Measurements from ENCODE around the gene TAGAP. TPM values are rescaled to one million over a fixed set of nuclear protein-coding genes. Genes with fewer than 3 reads are reported as not detected.

Gene TAGAP
- total and polyA plus RNA-seq, 2 of the 8 experiments (the other 6 are each of a cell fraction or from before 2014, with no cell fraction given): not detected

GRCh38 chr6:159035891-159036290 lies 8.9 kb downstream of the TAGAP start:
- Histone ChIP-seq H2BK15ac (ENCODE audit: low read length) (no peak overlapping the region), H2BK20ac (ENCODE audit: low read length) (no peak overlapping the region), H3K23ac (ENCODE audit: insufficient read length) (no peak overlapping the region), H3K9me3 (ENCODE audit: insufficient read depth in 2 of 2, low read depth in 1 of 2, low read length in 1 of 2) (no peaks in the 10 kb centered on the region), H3K4me1 (replicated peaks in 1 of 4; ENCODE audit: control insufficient read depth in 3 of 4, insufficient read depth in 4 of 4, low read length in 3 of 4) (no peaks in the 10 kb centered on the region), H3K27me3 (replicated peaks in 1 of 4; ENCODE audit: control insufficient read depth in 3 of 4, extremely low read depth in 1 of 4, insufficient read depth in 3 of 4, low read length in 3 of 4) (no peaks in the 10 kb centered on the region), H2BK5ac (ENCODE audit: low read depth, low read length) (no peak overlapping the region), H2AFZ (ENCODE audit: low read length) (peak overlapping the region; percentile 36; the same call in 1 of the 2 replicates), H3K56ac (replicated peaks; ENCODE audit: insufficient read length, low read depth, low read length) (no peak overlapping the region), H3K79me2 (ENCODE audit: control insufficient read depth in 1 of 2, insufficient read depth in 2 of 2, low read length in 2 of 2) (no peaks in the 10 kb centered on the region), H3K23me2 (ENCODE audit: low read depth, low read length) (no peaks in the 10 kb centered on the region), H3K4me2 (ENCODE audit: insufficient read depth in 1 of 2, low read depth in 2 of 2, low read length in 2 of 2) (no peak overlapping the region), H2AK5ac (ENCODE audit: low read depth, low read length) (no peak overlapping the region), H3K36me3 (ENCODE audit: control insufficient read depth in 2 of 4, insufficient read depth in 4 of 4, low read length in 3 of 4) (no peaks in the 10 kb centered on the region), H3K14ac (ENCODE audit: insufficient read length) (no peak overlapping the region), H4K5ac (ENCODE audit: insufficient read length, low read depth, low read length) (no peak overlapping the region), H4K91ac (replicated peaks; ENCODE audit: insufficient read length, low read length) (no peak overlapping the region), H3K4me3 (ENCODE audit: extremely low read depth in 1 of 4, insufficient read depth in 2 of 4, low read depth in 3 of 4, low read length in 4 of 4) (no peak overlapping the region), H2BK120ac (replicated peaks; ENCODE audit: low read depth, low read length) (no peak overlapping the region), H3K4ac (replicated peaks; ENCODE audit: insufficient read length, low read depth, low read length) (no peak overlapping the region), H4K20me1 (replicated peaks in 1 of 2; ENCODE audit: control insufficient read depth in 1 of 2, insufficient read depth in 2 of 2, low read length in 2 of 2) (no peaks in the 10 kb centered on the region), H3K18ac (ENCODE audit: extremely low read depth, low read length) (no peak overlapping the region), H3K9ac (replicated peaks in 1 of 4; ENCODE audit: extremely low read depth in 1 of 4, low read depth in 3 of 4, low read length in 3 of 4) (no peak overlapping the region), H3K79me1 (ENCODE audit: low read depth, low read length) (no peaks in the 10 kb centered on the region), H4K8ac (ENCODE audit: extremely low read depth, insufficient read depth, low read length) (peak overlapping the region; percentile 41; the same call in 1 of the 2 replicates), H3K27ac (ENCODE audit: low read depth, low read length) (no peak overlapping the region), H2BK12ac (ENCODE audit: low read depth, low read length) (no peak overlapping the region)
- FAIRE-seq: no peak
- WGBS, 2 experiments (ENCODE audit: extremely low coverage in 1 of 2, insufficient coverage in 1 of 2, insufficient read length in 1 of 2, insufficient replicate concordance in 2 of 2, low coverage in 1 of 2, low lambda C conversion rate in 2 of 2, missing lambda C conversion rate in 1 of 2): 88% methylated on average over 17 of the region's 17 CpGs; no CpG with 5 or more reads in 1 of the 2 experiments
- no peak for DNase-seq (ENCODE audit: low read depth in 1 of 2, low spot score in 2 of 2)
- ChIA-PET POLR2A (ENCODE audit: partially characterized antibody) (interaction anchor here (1.5 kb wide), 1 partner anchor 9 kb away, joined by 3 read pairs; no protein-coding TSS in a partner anchor), CTCF (ENCODE audit: partially characterized antibody) (interaction anchor here (0.9 to 11.7 kb wide), 6 partner anchors 9 to 74 kb away, joined by 3 to 144 read pairs (median 4); partner anchors contain the start of gene TAGAP)
- TF ChIP-seq CHD2 (IDR thresholded peaks at IDR 0.05; ENCODE audit: low read length) (no peak), RNF2 (IDR thresholded peaks at IDR 0.05; ENCODE audit: borderline replicate concordance, low read depth, low read length, missing control alignments, poor library complexity, severe bottlenecking) (no peak), TAF7 (optimal IDR thresholded peaks at IDR 0.05; ENCODE audit: borderline replicate concordance, low read depth, low read length) (no peak), CBX8 (IDR thresholded peaks at IDR 0.05; ENCODE audit: borderline replicate concordance, low read depth, low read length) (no peak), POLR2A (IDR thresholded peaks at IDR 0.05; ENCODE audit: control extremely low read depth in 1 of 2, low read depth in 2 of 2, low read length in 2 of 2) (no peak), SIN3A (conservative IDR thresholded peaks at IDR 0.05 in 1 of 2, IDR thresholded peaks at IDR 0.05 in 1 of 2; ENCODE audit: low read depth in 1 of 2, low read length in 2 of 2) (no peak), TCF12 (IDR thresholded peaks at IDR 0.05; ENCODE audit: low read depth, low read length) (no peak), RBBP5 (IDR thresholded peaks at IDR 0.05; ENCODE audit: borderline replicate concordance, low read depth, low read length) (no peak), YY1 (IDR thresholded peaks at IDR 0.05; ENCODE audit: low read depth, low read length) (no peak), PHF8 (conservative IDR thresholded peaks at IDR 0.05; ENCODE audit: low read depth, low read length) (no peak), RFX5 (IDR thresholded peaks at IDR 0.05; ENCODE audit: borderline replicate concordance, low read depth, low read length) (no peak), RAD21 (IDR thresholded peaks at IDR 0.05 in 1 of 2, conservative IDR thresholded peaks at IDR 0.05 in 1 of 2; ENCODE audit: low read depth in 2 of 2, low read length in 2 of 2) (no peak), KDM5A (IDR thresholded peaks at IDR 0.05; ENCODE audit: low read length) (no peak)
